HepG2 (cell line): ENCODE results near the gene WDSUB1. TPM values are rescaled to one million over a fixed set of nuclear protein-coding genes. Genes with fewer than 3 reads are reported as not detected.
A peak's percentile ranks its signal among the peaks of the same experiment; 100 is the strongest.

Experiments used
- BCL6 ChIP-seq: IDR thresholded peaks from 2 replicates; pipeline ENCODE4 v1.6.1; 2016; ENCODE audit warnings: missing genetic modification reagents, missing compliant biosample characterization
- BORCS8-MEF2B ChIP-seq: sonication (generic); formaldehyde crosslinking; IDR thresholded peaks from 2 replicates; pipeline ENCODE4 v1.8.0; 2022; ENCODE audit warnings: mild to moderate bottlenecking, missing genetic modification reagents
- BRF2 ChIP-seq: sonication (generic); formaldehyde crosslinking; IDR thresholded peaks from 2 replicates; pipeline ENCODE4 v1.8.1; 2022; ENCODE audit warnings: mild to moderate bottlenecking, missing genetic modification reagents
- FIP1L1 ChIP-seq: fragments of 200-400 bp; formaldehyde crosslinking; IDR thresholded peaks from 2 replicates; pipeline ENCODE4 v1.6.1; 2018; ENCODE audit warnings: low read depth, mild to moderate bottlenecking, low read length, moderate library complexity, borderline replicate concordance; ENCODE audit not compliant: insufficient read depth
- GMEB2 ChIP-seq: IDR thresholded peaks from 2 replicates; pipeline ENCODE4 v1.6.1; 2016; ENCODE audit warnings: missing biosample characterization, missing genetic modification reagents, low read depth
- GZF1 ChIP-seq: sonication (generic); formaldehyde crosslinking; IDR thresholded peaks from 2 replicates; pipeline ENCODE4 v1.5.1; 2020; ENCODE audit warnings: mild to moderate bottlenecking, missing genetic modification reagents
- IRF2 ChIP-seq: IDR thresholded peaks from 2 replicates; pipeline ENCODE4 v1.6.1; 2018; ENCODE audit warnings: missing genetic modification reagents, missing compliant biosample characterization
- LRRFIP1 ChIP-seq: sonication (generic); formaldehyde crosslinking; conservative IDR thresholded peaks from 2 replicates; pipeline ENCODE4 v1.4.0; 2020; ENCODE audit warnings: missing genetic modification reagents
- MTF1 ChIP-seq: sonication (generic); formaldehyde crosslinking; IDR thresholded peaks from 2 replicates; pipeline ENCODE4 v1.5.0; 2020; ENCODE audit warnings: missing genetic modification reagents
- PAXIP1 ChIP-seq: sonication (generic); formaldehyde crosslinking; conservative IDR thresholded peaks from 2 replicates; pipeline ENCODE4 v1.4.0; 2020; ENCODE audit warnings: mild to moderate bottlenecking, missing genetic modification reagents, moderate library complexity
- POLR2A ChIP-seq, 2 experiments: IDR thresholded peaks; 2 replicates each; pipeline ENCODE4 v1.6.1; 2011; ENCODE audit warnings: low read depth in 2 of 2, low read length in 2 of 2, mild to moderate bottlenecking in 1 of 2, moderate library complexity in 1 of 2; ENCODE audit not compliant: insufficient read depth in 1 of 2
- SATB2 ChIP-seq: sonication (generic); formaldehyde crosslinking; IDR thresholded peaks from 2 replicates; pipeline ENCODE4 v1.5.0; 2020; ENCODE audit warnings: missing genetic modification reagents
- SIN3A ChIP-seq: IDR thresholded peaks from 2 replicates; pipeline ENCODE4 v1.6.1; 2011; ENCODE audit warnings: low read depth, mild to moderate bottlenecking, control low read depth, low read length, borderline replicate concordance
- TARDBP ChIP-seq: sonication (generic); formaldehyde crosslinking; IDR thresholded peaks from 2 replicates; pipeline ENCODE4 v1.8.0; 2022; ENCODE audit warnings: mild to moderate bottlenecking, missing genetic modification reagents
- ZFP82 ChIP-seq: sonication (generic); formaldehyde crosslinking; IDR thresholded peaks from 2 replicates; pipeline ENCODE4 v1.5.1; 2020; ENCODE audit warnings: mild to moderate bottlenecking, missing genetic modification reagents, borderline replicate concordance
- ZNF296 ChIP-seq: sonication (generic); formaldehyde crosslinking; conservative IDR thresholded peaks from 2 replicates; pipeline ENCODE4 v1.5.0; 2020; ENCODE audit warnings: mild to moderate bottlenecking, missing genetic modification reagents
- ZNF614 ChIP-seq: IDR thresholded peaks from 2 replicates; pipeline ENCODE4 v1.6.1; 2018; ENCODE audit warnings: missing biosample characterization, missing genetic modification reagents, inconsistent platforms, borderline replicate concordance
- polyA plus RNA-seq, 8 experiments: library from polyadenylated mRNA; depleted of rRNA in 3 of 8; stranded (reverse) in 7 of 8; unstranded in 1 of 8; fragments of >200 nt; fragmentation: Illumina TruSeq in 4 of 8; extraction: Trizol in 4 of 8; gene quantifications; 2 replicates each; pipeline versions ENCODE4 v1.2.1 to v1.2.3, GENCODE V29; 2011 to 2016; ENCODE audit warnings: low read depth in 4 of 8, missing spikeins in 1 of 8, mixed read lengths in 1 of 8; ENCODE audit not compliant: insufficient read depth in 1 of 8
- total RNA-seq, 5 experiments: library from RNA; depleted of rRNA; stranded (reverse); fragments of >200 nt; fragmentation: Illumina TruSeq; extraction: Trizol; gene quantifications; 2 replicates each; pipeline ENCODE4 v1.2.3, GENCODE V29; 2016; ENCODE audit warnings: low read depth in 1 of 5

Gene WDSUB1
- total and polyA plus RNA-seq, 2 of the 13 experiments (the other 11 are each of a cell fraction or from before 2014, with no cell fraction given) = 10.1 to 10.7 TPM

GRCh38 chr2:159286709-159287441 lies 372 bp upstream of the WDSUB1 start (continued):
- TF ChIP-seq GMEB2 (CRISPR knock-in tag) = no peak
- peak; percentile 16; the same call in 1 of the 2 replicates for TF ChIP-seq BRF2 (CRISPR knock-in tag)
- TF ChIP-seq GZF1 (CRISPR knock-in tag) = no peak
- no peak; the same call in 1 of the 2 replicates for TF ChIP-seq SATB2 (CRISPR knock-in tag)
- TF ChIP-seq BCL6 = 0 out of 2 replicates have a peak, but pooled peaks have one; percentile 11
- TF ChIP-seq SIN3A = peak; percentile 9; the same call in 1 of the 2 replicates
- TF ChIP-seq FIP1L1 = no peak
- TF ChIP-seq ZNF614 (CRISPR knock-in tag) = peak; percentile 16; the same call in 1 of the 2 replicates
- TF ChIP-seq IRF2 = no peak
- peak; percentile 87 for TF ChIP-seq ZNF296 (CRISPR knock-in tag)
- peak; percentile 12; the same call in 1 of the 2 replicates for TF ChIP-seq MTF1
- TF ChIP-seq BORCS8-MEF2B (CRISPR knock-in tag) = no peak; the same call in 1 of the 2 replicates
- TF ChIP-seq PAXIP1 (CRISPR knock-in tag) = peak; percentile 18; the same call in 1 of the 2 replicates
- TF ChIP-seq ZFP82 (CRISPR knock-in tag) = no peak
- TF ChIP-seq LRRFIP1 (CRISPR knock-in tag) = no peak
- peak; percentile 92 to 96 for TF ChIP-seq POLR2A (IDR thresholded peaks at IDR 0.05; ENCODE audit: insufficient read depth in 1 of 2, low read depth in 2 of 2, low read length in 2 of 2)
- TF ChIP-seq TARDBP (CRISPR knock-in tag) = no peak
